GM12878 (cell line): ENCODE measurements around the gene STT3B.

Source experiments
- CHD1 ChIP-seq: IDR thresholded peaks from 2 replicates; pipeline ENCODE4 v1.6.1; 2012; ENCODE audit warnings: low read depth, low read length, improper control_type of control experiment
- CTCF ChIP-seq, 3 experiments: IDR thresholded peaks in 2 of 3; conservative IDR thresholded peaks in 1 of 3; 2 replicates each; pipeline ENCODE4 v1.5.1; 2011; ENCODE audit warnings: low read depth in 3 of 3, low read length in 3 of 3, mild to moderate bottlenecking in 3 of 3, control low read depth in 2 of 3, moderate library complexity in 2 of 3, inconsistent platforms in 1 of 3, mixed read lengths in 1 of 3; ENCODE audit not compliant: control insufficient read depth in 2 of 3, insufficient read depth in 1 of 3; ENCODE audit errors: extremely low read depth in 1 of 3
- ELK1 ChIP-seq: IDR thresholded peaks from 2 replicates; pipeline ENCODE4 v1.6.1; 2012; ENCODE audit warnings: low read depth, low read length, improper control_type of control experiment
- EZH2 ChIP-seq: IDR thresholded peaks from 2 replicates; pipeline ENCODE4 v1.6.1; 2012; ENCODE audit warnings: low read depth, mild to moderate bottlenecking, control low read depth, inconsistent platforms, low read length, borderline replicate concordance; ENCODE audit not compliant: control insufficient read depth
- MXI1 ChIP-seq: fragments of 150-350 bp; IDR thresholded peaks from 2 replicates; pipeline ENCODE4 v1.6.1; 2011; ENCODE audit warnings: low read depth, mild to moderate bottlenecking, inconsistent platforms, low read length, improper control_type of control experiment

- TF ChIP-seq CHD1 (no peak), MXI1 (no peak), ELK1 (no peak), CTCF (IDR thresholded peaks at IDR 0.05 in 2 of 3, conservative IDR thresholded peaks at IDR 0.05 in 1 of 3; ENCODE audit: control insufficient read depth in 2 of 3, extremely low read depth in 1 of 3, insufficient read depth in 1 of 3, low read depth in 3 of 3, low read length in 3 of 3) (peak; percentile 35 to 47 (median 35); a peak in 5 of 6 replicates), EZH2 (no peak)
Measured at GRCh38 chr3:31567036-31567435, 34.3 kb downstream of the STT3B start.
